IMR-90 (cell line): ENCODE results near the gene PUDP.

Source experiments
- CEBPB ChIP-seq: IDR thresholded peaks from 2 replicates; pipeline ENCODE4 v1.6.1; 2012; ENCODE audit warnings: low read depth, low read length, improper control_type of control experiment
- CTCF ChIP-seq: conservative IDR thresholded peaks from 2 replicates; pipeline ENCODE4 v1.5.1; 2012; ENCODE audit warnings: mild to moderate bottlenecking, low read depth, low read length, improper control_type of control experiment
- ELK1 ChIP-seq: fragments of 150-350 bp; IDR thresholded peaks from 2 replicates; pipeline ENCODE4 v1.6.1; 2016; ENCODE audit warnings: low read depth, mild to moderate bottlenecking, low read length, moderate library complexity, borderline replicate concordance
- MAZ ChIP-seq: IDR thresholded peaks from 2 replicates; pipeline ENCODE4 v1.6.1; 2012; ENCODE audit warnings: low read depth, mild to moderate bottlenecking, low read length, improper control_type of control experiment, moderate library complexity, borderline replicate concordance
- POLR2A ChIP-seq: IDR thresholded peaks from 2 replicates; pipeline ENCODE4 v1.6.1; 2012; ENCODE audit warnings: mild to moderate bottlenecking, low read depth, low read length
- RCOR1 ChIP-seq: IDR thresholded peaks from 2 replicates; pipeline ENCODE4 v1.6.1; 2012; ENCODE audit warnings: mild to moderate bottlenecking, low read length, improper control_type of control experiment; ENCODE audit not compliant: insufficient replicate concordance

DNA sequence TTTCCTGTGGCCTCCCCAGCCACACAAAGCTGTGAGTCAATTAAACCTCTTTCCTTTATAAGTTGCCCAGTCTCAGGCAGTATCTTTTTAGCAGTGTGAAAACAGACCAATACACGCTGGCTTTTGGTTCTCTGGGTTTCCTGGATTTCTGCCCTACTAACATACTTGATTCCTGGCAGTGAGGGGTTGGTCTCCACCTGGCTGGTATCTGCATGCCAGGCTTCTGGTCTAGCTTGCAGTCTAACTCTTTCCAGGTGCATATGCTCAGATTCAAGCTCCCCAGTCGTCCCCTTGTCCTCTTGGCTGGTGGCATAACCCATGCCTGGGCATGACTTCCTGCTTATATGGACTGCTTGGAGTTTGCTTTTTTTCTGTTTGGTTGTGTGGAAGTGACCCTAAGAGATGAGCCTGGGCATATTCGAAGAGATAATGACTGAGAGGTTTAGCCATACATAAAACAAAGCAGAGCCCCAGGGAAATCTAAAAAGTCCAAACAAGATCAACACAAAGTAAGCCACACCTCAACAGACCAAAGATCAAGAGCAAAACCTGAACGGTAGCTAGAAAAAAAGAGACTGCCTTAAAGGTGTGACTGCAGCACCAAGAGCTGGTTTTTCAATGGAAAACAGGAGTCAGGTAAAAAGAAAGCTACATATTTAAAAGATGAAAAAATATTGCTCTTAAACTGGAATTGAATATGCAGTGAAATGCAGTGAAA, 102.6 kb downstream of the PUDP start:
- TF ChIP-seq ELK1 (no peak), CTCF (no peak), POLR2A (no peak), MAZ (no peak), RCOR1 (no peak), CEBPB (no peak)
